ENCODE measurements around the gene EPN2.

- TF ChIP-seq CTCF (IDR thresholded peaks at IDR 0.05) (no peak), NFIC (IDR thresholded peaks at IDR 0.05; ENCODE audit: borderline replicate concordance) (no peak), PBX3 (IDR thresholded peaks at IDR 0.05) (no peak), REST (IDR thresholded peaks at IDR 0.05; ENCODE audit: low read depth, low read length) (no peak)
These were observed 102.2 kb downstream of the EPN2 start for GRCh38 chr17:19339341-19339815.

Data from SK-N-SH (cell line).